Neural cell (in vitro differentiated cells): ENCODE measurements around the gene ESPN. TPM values are rescaled to one million over a fixed set of nuclear protein-coding genes. Genes with fewer than 3 reads are reported as not detected.

Experiments
- H2AFZ ChIP-seq: fragments of 200-600, 300-800 bp; sonication (generic), shearing (Covaris generic); 2 replicates; pipeline ENCODE4 v1.6.0; 2014; ENCODE audit warnings: low read depth, mild to moderate bottlenecking, antibody characterized with exemption, low read length, moderate library complexity
- H3F3A ChIP-seq: fragments of 200-600 bp; shearing (Covaris generic); 2 replicates; pipeline ENCODE4 v1.6.1; 2016; ENCODE audit warnings: mild to moderate bottlenecking, moderate library complexity, mixed read lengths, antibody characterized with exemption, low read length; ENCODE audit not compliant: insufficient read depth, poor library complexity, severe bottlenecking
- H3K27ac ChIP-seq: fragments of 200-600, 300-800 bp; sonication (generic), shearing (Covaris generic); 2 replicates; pipeline ENCODE4 v1.5.1; 2014; ENCODE audit warnings: mild to moderate bottlenecking, low read length, moderate library complexity
- H3K27me3 ChIP-seq: fragments of 300-800, 200-600 bp; sonication (generic), shearing (Covaris generic); 2 replicates; pipeline ENCODE4 v1.6.0; 2014; ENCODE audit warnings: mild to moderate bottlenecking, low read depth, low read length, moderate library complexity; ENCODE audit not compliant: insufficient read depth
- H3K36me3 ChIP-seq: fragments of 300-800, 200-600 bp; sonication (generic), shearing (Covaris generic); 2 replicates; pipeline ENCODE4 v1.5.1; 2014; ENCODE audit warnings: mild to moderate bottlenecking, antibody characterized with exemption, low read length, moderate library complexity; ENCODE audit not compliant: insufficient read depth
- H3K4me2 ChIP-seq: fragments of 300-800, 200-600 bp; sonication (generic), shearing (Covaris generic); 2 replicates; pipeline ENCODE4 v1.6.0; 2014; ENCODE audit warnings: mild to moderate bottlenecking, low read length
- H3K4me3 ChIP-seq: fragments of 300-800, 200-600 bp; sonication (generic), shearing (Covaris generic); 2 replicates; pipeline ENCODE4 v1.5.1; 2014; ENCODE audit warnings: mild to moderate bottlenecking, low read length, moderate library complexity
- H3K79me2 ChIP-seq: fragments of 200-600 bp; shearing (Covaris generic); replicated peaks from 2 replicates; pipeline ENCODE4 v1.6.0; 2014; ENCODE audit warnings: mild to moderate bottlenecking, low read length, moderate library complexity; ENCODE audit not compliant: insufficient read depth
- H3K9ac ChIP-seq: fragments of 300-800, 200-600 bp; sonication (generic), shearing (Covaris generic); 2 replicates; pipeline ENCODE4 v1.6.1; 2016; ENCODE audit warnings: mild to moderate bottlenecking, low read length, mixed read lengths
- H3K9me2 ChIP-seq: fragments of 200-600 bp; shearing (Covaris generic); 2 replicates; pipeline ENCODE4 v1.6.1; 2016; ENCODE audit warnings: mild to moderate bottlenecking, low read length, mixed read lengths; ENCODE audit not compliant: insufficient read depth
- H3K9me3 ChIP-seq: fragments of 200-600, 300-800 bp; sonication (generic), shearing (Covaris generic); 2 replicates; pipeline ENCODE4 v1.6.1; 2016; ENCODE audit warnings: mild to moderate bottlenecking, mixed run types, low read length, moderate library complexity, mixed read lengths
- H4K20me1 ChIP-seq: fragments of 200-600 bp; shearing (Covaris generic); 2 replicates; pipeline ENCODE4 v1.6.1; 2016; ENCODE audit warnings: mild to moderate bottlenecking, mixed run types; ENCODE audit not compliant: insufficient read depth
- EP300 ChIP-seq: fragments of 450-650 bp; conservative IDR thresholded peaks from 2 replicates; pipeline ENCODE4 v1.6.1; 2014; ENCODE audit warnings: antibody characterized with exemption, mild to moderate bottlenecking, moderate library complexity; ENCODE audit not compliant: poor library complexity, severe bottlenecking
- EZH2 ChIP-seq: fragments of 200-600, 300-800 bp; shearing (Covaris generic), sonication (generic); IDR thresholded peaks from 2 replicates; pipeline ENCODE4 v1.6.1; 2014; ENCODE audit warnings: antibody characterized with exemption, low read length, borderline replicate concordance, mild to moderate bottlenecking; ENCODE audit not compliant: insufficient read depth, poor library complexity, severe bottlenecking
- MXI1 ChIP-seq: fragments of 450-650 bp; conservative IDR thresholded peaks from 2 replicates; pipeline ENCODE4 v1.6.1; 2014; ENCODE audit warnings: antibody characterized with exemption, mild to moderate bottlenecking; ENCODE audit not compliant: poor library complexity, severe bottlenecking
- POLR2AphosphoS5 ChIP-seq: IDR thresholded peaks from 2 replicates; pipeline ENCODE4 v1.6.1; 2012
- RAD21 ChIP-seq: fragments of 450-650 bp; conservative IDR thresholded peaks from 2 replicates; pipeline ENCODE4 v1.6.1; 2014; ENCODE audit warnings: antibody characterized with exemption, mild to moderate bottlenecking, moderate library complexity
- SMC3 ChIP-seq: fragments of 450-650 bp; conservative IDR thresholded peaks from 2 replicates; pipeline ENCODE4 v1.6.1; 2014; ENCODE audit warnings: antibody characterized with exemption, mild to moderate bottlenecking, moderate library complexity; ENCODE audit not compliant: poor library complexity
- TAF1 ChIP-seq: IDR thresholded peaks from 2 replicates; pipeline ENCODE4 v1.6.1; 2012; ENCODE audit warnings: low read depth
- polyA plus RNA-seq: library from polyadenylated mRNA; depleted of rRNA; stranded (reverse); fragments of >200 nt; gene quantifications from 2 replicates; pipeline ENCODE4 v1.2.3, GENCODE V29; 2014
- TF ChIP-seq, protein P1 (sequence below): IDR thresholded peaks from 2 replicates; pipeline ENCODE4 v1.6.1; 2012; ENCODE audit warnings: borderline replicate concordance
- TF ChIP-seq, protein P2 (sequence below): fragments of 450-650 bp; IDR thresholded peaks from 2 replicates; pipeline ENCODE4 v1.5.1; 2014; ENCODE audit warnings: antibody characterized with exemption, mild to moderate bottlenecking, moderate library complexity; ENCODE audit not compliant: poor library complexity, severe bottlenecking

Gene ESPN
- polyA plus RNA-seq, 1 donor from 2014 or later: not detected

DNA sequence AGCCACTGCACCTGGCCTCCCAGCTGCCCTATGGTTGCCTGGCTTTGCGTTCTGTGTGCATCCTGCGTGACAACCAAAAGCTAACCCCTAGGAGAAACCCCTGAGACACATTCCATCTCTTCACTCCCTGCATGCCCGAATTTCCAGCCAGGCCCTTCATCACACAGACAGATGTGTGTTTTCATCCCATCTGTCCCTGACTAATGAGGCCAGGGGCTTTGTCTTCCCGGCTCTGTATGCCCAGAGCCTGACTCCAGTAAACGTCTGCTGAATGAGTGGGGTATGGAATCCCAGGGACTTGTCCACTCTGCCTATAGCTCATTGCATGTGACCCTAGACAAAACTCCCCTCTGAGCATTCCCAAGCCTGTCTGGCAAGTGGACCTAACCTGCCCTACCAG lies 9.6 kb downstream of the ESPN start:
- Histone ChIP-seq H3K79me2 (no peaks in the 10 kb centered on the region), H3K9me2 (no peaks in the 10 kb centered on the region), H3K4me3 (no peak overlapping the region), H3K4me2 (no peak overlapping the region), H2AFZ (no peak overlapping the region), H3K27me3 (no peaks in the 10 kb centered on the region), H3K9me3 (no peaks in the 10 kb centered on the region), H3K9ac (no peak overlapping the region), H3F3A (no peaks in the 10 kb centered on the region), H3K36me3 (no peaks in the 10 kb centered on the region), H3K27ac (no peak overlapping the region), H4K20me1 (no peaks in the 10 kb centered on the region)
- TF ChIP-seq EZH2 (no peak), TAF1 (no peak), POLR2AphosphoS5 (no peak), EP300 (no peak), MXI1 (no peak), RAD21 (no peak), SMC3 (no peak)
- TF ChIP-seq, protein P1, sequence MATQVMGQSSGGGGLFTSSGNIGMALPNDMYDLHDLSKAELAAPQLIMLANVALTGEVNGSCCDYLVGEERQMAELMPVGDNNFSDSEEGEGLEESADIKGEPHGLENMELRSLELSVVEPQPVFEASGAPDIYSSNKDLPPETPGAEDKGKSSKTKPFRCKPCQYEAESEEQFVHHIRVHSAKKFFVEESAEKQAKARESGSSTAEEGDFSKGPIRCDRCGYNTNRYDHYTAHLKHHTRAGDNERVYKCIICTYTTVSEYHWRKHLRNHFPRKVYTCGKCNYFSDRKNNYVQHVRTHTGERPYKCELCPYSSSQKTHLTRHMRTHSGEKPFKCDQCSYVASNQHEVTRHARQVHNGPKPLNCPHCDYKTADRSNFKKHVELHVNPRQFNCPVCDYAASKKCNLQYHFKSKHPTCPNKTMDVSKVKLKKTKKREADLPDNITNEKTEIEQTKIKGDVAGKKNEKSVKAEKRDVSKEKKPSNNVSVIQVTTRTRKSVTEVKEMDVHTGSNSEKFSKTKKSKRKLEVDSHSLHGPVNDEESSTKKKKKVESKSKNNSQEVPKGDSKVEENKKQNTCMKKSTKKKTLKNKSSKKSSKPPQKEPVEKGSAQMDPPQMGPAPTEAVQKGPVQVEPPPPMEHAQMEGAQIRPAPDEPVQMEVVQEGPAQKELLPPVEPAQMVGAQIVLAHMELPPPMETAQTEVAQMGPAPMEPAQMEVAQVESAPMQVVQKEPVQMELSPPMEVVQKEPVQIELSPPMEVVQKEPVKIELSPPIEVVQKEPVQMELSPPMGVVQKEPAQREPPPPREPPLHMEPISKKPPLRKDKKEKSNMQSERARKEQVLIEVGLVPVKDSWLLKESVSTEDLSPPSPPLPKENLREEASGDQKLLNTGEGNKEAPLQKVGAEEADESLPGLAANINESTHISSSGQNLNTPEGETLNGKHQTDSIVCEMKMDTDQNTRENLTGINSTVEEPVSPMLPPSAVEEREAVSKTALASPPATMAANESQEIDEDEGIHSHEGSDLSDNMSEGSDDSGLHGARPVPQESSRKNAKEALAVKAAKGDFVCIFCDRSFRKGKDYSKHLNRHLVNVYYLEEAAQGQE: no peak
- TF ChIP-seq, protein P2, sequence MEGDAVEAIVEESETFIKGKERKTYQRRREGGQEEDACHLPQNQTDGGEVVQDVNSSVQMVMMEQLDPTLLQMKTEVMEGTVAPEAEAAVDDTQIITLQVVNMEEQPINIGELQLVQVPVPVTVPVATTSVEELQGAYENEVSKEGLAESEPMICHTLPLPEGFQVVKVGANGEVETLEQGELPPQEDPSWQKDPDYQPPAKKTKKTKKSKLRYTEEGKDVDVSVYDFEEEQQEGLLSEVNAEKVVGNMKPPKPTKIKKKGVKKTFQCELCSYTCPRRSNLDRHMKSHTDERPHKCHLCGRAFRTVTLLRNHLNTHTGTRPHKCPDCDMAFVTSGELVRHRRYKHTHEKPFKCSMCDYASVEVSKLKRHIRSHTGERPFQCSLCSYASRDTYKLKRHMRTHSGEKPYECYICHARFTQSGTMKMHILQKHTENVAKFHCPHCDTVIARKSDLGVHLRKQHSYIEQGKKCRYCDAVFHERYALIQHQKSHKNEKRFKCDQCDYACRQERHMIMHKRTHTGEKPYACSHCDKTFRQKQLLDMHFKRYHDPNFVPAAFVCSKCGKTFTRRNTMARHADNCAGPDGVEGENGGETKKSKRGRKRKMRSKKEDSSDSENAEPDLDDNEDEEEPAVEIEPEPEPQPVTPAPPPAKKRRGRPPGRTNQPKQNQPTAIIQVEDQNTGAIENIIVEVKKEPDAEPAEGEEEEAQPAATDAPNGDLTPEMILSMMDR: no peak

DNA sequence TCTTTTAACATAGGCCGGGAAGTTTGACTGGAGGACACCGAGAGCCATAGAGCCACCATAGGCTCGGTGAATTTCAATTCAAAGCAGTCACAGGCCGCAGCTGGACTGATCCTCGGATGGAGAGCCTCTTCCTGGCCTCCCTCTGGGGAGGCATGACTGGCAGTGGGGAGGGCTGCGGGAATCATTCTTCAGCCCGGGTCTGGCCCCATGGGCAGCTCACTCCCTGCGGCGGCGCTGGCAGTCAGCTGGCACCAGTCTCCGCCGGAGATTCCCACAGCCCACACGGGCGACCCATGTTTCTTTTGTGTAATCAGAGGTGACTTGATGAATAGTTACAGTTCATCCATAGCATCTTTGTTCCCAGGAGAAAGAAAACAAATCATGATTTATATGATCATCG lies 10.6 kb downstream of the ESPN start:
- Histone ChIP-seq H3K27me3 (peaks cover 4% of the 10 kb centered on the region), H2AFZ (no peak overlapping the region), H3K9me2 (no peaks in the 10 kb centered on the region), H4K20me1 (no peaks in the 10 kb centered on the region), H3K36me3 (no peaks in the 10 kb centered on the region), H3K9ac (no peak overlapping the region), H3K79me2 (no peaks in the 10 kb centered on the region), H3K4me2 (no peak overlapping the region), H3K27ac (no peak overlapping the region), H3F3A (no peaks in the 10 kb centered on the region), H3K4me3 (no peak overlapping the region), H3K9me3 (no peaks in the 10 kb centered on the region)
- TF ChIP-seq EP300 (no peak), EZH2 (no peak), POLR2AphosphoS5 (no peak), MXI1 (no peak), TAF1 (no peak), SMC3 (no peak), RAD21 (no peak)
- TF ChIP-seq, protein P2: no peak
- TF ChIP-seq, protein P1: no peak
